Breast epithelium (tissue), 4 donors: Measurements from ENCODE around the gene KIAA0825. TPM values are rescaled to one million over a fixed set of nuclear protein-coding genes. Genes with fewer than 3 reads are reported as not detected.

Source experiments
- DNase-seq, 2 donors: peaks; one replicate each; pipeline ENCODE4 v3.0.0-alpha.2; 2019; ENCODE audit warnings: low spot score in 2 of 2
- H3K27ac ChIP-seq, 2 donors: fragments of 200-600 bp; sonication (generic) in 1 of 2; one replicate each; pipeline ENCODE4 v1.5.1; 2016 to 2019; ENCODE audit warnings: mild to moderate bottlenecking in 1 of 2
- H3K27me3 ChIP-seq, 2 donors: fragments of 200-600 bp; sonication (generic) in 1 of 2; one replicate each; pipeline versions ENCODE4 v1.5.1 to v1.6.0; 2017 to 2019; ENCODE audit warnings: control low read depth in 1 of 2, mild to moderate bottlenecking in 1 of 2
- H3K36me3 ChIP-seq: fragments of 200-600 bp; one replicate; pipeline ENCODE4 v1.5.1; 2019
- H3K4me1 ChIP-seq, 2 donors: fragments of 200-600 bp; sonication (generic); one replicate each; pipeline ENCODE4 v1.5.1; 2016 to 2019; ENCODE audit warnings: control low read depth in 1 of 2
- H3K4me3 ChIP-seq, 3 donors: fragments of 200-600 bp; sonication (generic); 1 replicate in 2 of 3; 2 replicates in 1 of 3; pipeline ENCODE4 v1.5.1; 2016 to 2019; ENCODE audit warnings: mild to moderate bottlenecking in 3 of 3, moderate library complexity in 2 of 3
- H3K9me3 ChIP-seq, 2 donors: fragments of 200-600 bp; sonication (generic) in 1 of 2; one replicate each; pipeline ENCODE4 v1.5.1; 2016 to 2019; ENCODE audit warnings: control low read depth in 1 of 2
- CTCF ChIP-seq, 3 donors: fragments of 450-650 bp; IDR thresholded peaks; one replicate each; pipeline ENCODE4 v1.5.1; 2016 to 2017; ENCODE audit warnings: antibody characterized with exemption in 3 of 3, mild to moderate bottlenecking in 3 of 3, moderate library complexity in 3 of 3
- POLR2A ChIP-seq: fragments of 450-650 bp; IDR thresholded peaks from one replicate; pipeline ENCODE4 v1.6.1; 2016; ENCODE audit warnings: antibody characterized with exemption, mild to moderate bottlenecking, moderate library complexity
- POLR2AphosphoS5 ChIP-seq, 3 donors: sonication (generic); formaldehyde crosslinking; IDR thresholded peaks; one replicate each; pipeline ENCODE4 v1.6.1; 2017; ENCODE audit warnings: antibody characterized with exemption in 3 of 3
- intact Hi-C: fragments of 100-400 bp; cut with DNase I; formaldehyde crosslinking; loops from one replicate; pipeline ENCODE4 v1.15.1; 2023; ENCODE audit warnings: low total_unique reads
- total RNA-seq, 3 donors: library from RNA; depleted of rRNA; stranded (reverse); fragments of >200 nt; gene quantifications; one replicate each; pipeline ENCODE4 v1.1.0, GENCODE V29; 2016

KIAA0825 gene
- total RNA-seq, 3 donors from 2014 or later: 5.9 to 15.5 (median 7.9) TPM

- no peak for DNase-seq
- Histone ChIP-seq H3K4me1 (no peaks in the 10 kb centered on the region), H3K27ac (no peak overlapping the region), H3K36me3 (no peaks in the 10 kb centered on the region), H3K4me3 (no peak overlapping the region), H3K9me3 (peaks cover 0 to 8% of the 10 kb centered on the region in 2 donors), H3K27me3 (no peaks in the 10 kb centered on the region)
- intact Hi-C loops: no loop called here
- TF ChIP-seq POLR2AphosphoS5 (IDR thresholded peaks at IDR 0.05): no peak
- no peak for TF ChIP-seq POLR2A
- no peak for TF ChIP-seq CTCF (IDR thresholded peaks at IDR 0.05)
Observed at GRCh38 chr5:94649874-94650273, 31.5 kb upstream of the KIAA0825 start.

- TF ChIP-seq POLR2AphosphoS5 (IDR thresholded peaks at IDR 0.05): no peak
- H3K27ac ChIP-seq: no peak overlapping the region
- no peak for DNase-seq
- H3K36me3 ChIP-seq: no peaks in the 10 kb centered on the region
- H3K4me1 ChIP-seq: no peaks in the 10 kb centered on the region
- H3K27me3 ChIP-seq: no peaks in the 10 kb centered on the region
- H3K4me3 ChIP-seq: no peak overlapping the region
- intact Hi-C loops: no loop called here
- H3K9me3 ChIP-seq: no peaks in the 10 kb centered on the region
Observed at GRCh38 chr5:94646758-94647157, 28.4 kb upstream of the KIAA0825 start.

GRCh38 chr5:94645053-94645452, 26.6 kb upstream of the KIAA0825 start:
- no peak for DNase-seq
- intact Hi-C loops: no loop called here
- H3K36me3 ChIP-seq: no peaks in the 10 kb centered on the region
- H3K9me3 ChIP-seq: peaks cover 0 to 9% of the 10 kb centered on the region in 2 donors
- no peaks in the 10 kb centered on the region for H3K27me3 ChIP-seq
- no peak for TF ChIP-seq POLR2AphosphoS5 (IDR thresholded peaks at IDR 0.05)
- no peak for TF ChIP-seq POLR2A
- TF ChIP-seq CTCF (IDR thresholded peaks at IDR 0.05): no peak
- no peaks in the 10 kb centered on the region for H3K4me1 ChIP-seq
- no peak overlapping the region for H3K27ac ChIP-seq
- no peak overlapping the region for H3K4me3 ChIP-seq

- no peak for TF ChIP-seq POLR2A
- TF ChIP-seq POLR2AphosphoS5 (IDR thresholded peaks at IDR 0.05): no peak
- no peak for TF ChIP-seq CTCF (IDR thresholded peaks at IDR 0.05)
- intact Hi-C loops: no loop called here
- peaks cover 5 to 9% of the 10 kb centered on the region in 2 donors for H3K9me3 ChIP-seq
- H3K4me1 ChIP-seq: no peaks in the 10 kb centered on the region
- no peak overlapping the region for H3K4me3 ChIP-seq
- H3K27ac ChIP-seq: no peak overlapping the region
- no peaks in the 10 kb centered on the region for H3K27me3 ChIP-seq
- no peaks in the 10 kb centered on the region for H3K36me3 ChIP-seq
- DNase-seq: no peak
Observed at GRCh38 chr5:94640176-94640575, 21.8 kb upstream of the KIAA0825 start.

- DNase-seq: no peak
- intact Hi-C loops: no loop called here
- H3K9me3 ChIP-seq: no peaks in the 10 kb centered on the region
- H3K36me3 ChIP-seq: no peaks in the 10 kb centered on the region
- H3K27ac ChIP-seq: no peak overlapping the region
- no peaks in the 10 kb centered on the region for H3K27me3 ChIP-seq
- H3K4me3 ChIP-seq: no peak overlapping the region
- TF ChIP-seq POLR2AphosphoS5 (IDR thresholded peaks at IDR 0.05) (no peak), POLR2A (no peak), CTCF (IDR thresholded peaks at IDR 0.05) (no peak)
- no peaks in the 10 kb centered on the region for H3K4me1 ChIP-seq
Observed at GRCh38 chr5:94632024-94632423, 13.6 kb upstream of the KIAA0825 start.

- no peak overlapping the region for H3K4me3 ChIP-seq
- no peak overlapping the region for H3K27ac ChIP-seq
- TF ChIP-seq CTCF (IDR thresholded peaks at IDR 0.05): no peak
- intact Hi-C loops: no loop called here
- no peaks in the 10 kb centered on the region for H3K4me1 ChIP-seq
- no peaks in the 10 kb centered on the region for H3K9me3 ChIP-seq
- no peaks in the 10 kb centered on the region for H3K36me3 ChIP-seq
- H3K27me3 ChIP-seq: no peaks in the 10 kb centered on the region
- no peak for DNase-seq
Observed at GRCh38 chr5:94627191-94627590, 8.8 kb upstream of the KIAA0825 start.
